CD4-positive, alpha-beta T cell treated with Interleukin-2 at 100 ng/mL for 4 hours (primary cell): ENCODE data around the gene NAPA.

ENCODE experiments used
- DNase-seq: peaks from one replicate; pipeline ENCODE4 v3.0.0-alpha.2; 2020; ENCODE audit warnings: low spot score

NAPA gene

DNA sequence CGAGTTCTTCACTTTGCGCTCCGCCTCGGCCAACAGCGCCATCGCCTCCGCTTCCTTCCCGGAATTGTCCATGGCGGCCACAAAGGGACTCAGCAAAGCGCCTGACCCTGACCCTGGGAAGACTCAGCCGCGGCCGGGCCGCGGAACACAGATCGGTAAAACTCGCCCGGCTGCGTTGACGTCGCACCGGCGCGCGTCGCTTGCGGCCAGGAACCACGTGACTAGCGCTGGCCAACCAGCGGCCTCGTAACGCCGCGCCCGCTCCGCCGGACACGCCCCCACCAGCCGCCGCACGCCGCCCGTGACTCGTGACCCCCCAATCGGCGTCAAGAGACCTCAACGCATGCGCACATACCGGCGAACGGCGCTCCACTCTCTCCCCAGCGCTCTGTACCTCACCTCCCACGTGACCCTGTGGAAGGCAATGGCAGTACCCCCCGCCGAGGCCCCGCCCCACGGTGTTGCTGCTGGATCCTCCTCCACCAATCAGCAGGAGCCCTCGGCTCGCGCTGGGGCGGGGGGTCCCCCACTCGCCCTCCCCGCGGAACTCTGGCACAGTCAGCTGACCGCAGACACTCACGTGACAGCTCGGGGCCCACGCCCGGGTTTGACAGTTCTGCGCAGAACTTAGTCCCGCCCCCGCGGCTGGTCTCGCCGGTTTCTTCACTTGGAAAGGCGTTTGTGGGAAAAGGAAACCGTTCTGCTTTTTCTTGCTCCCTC lies at the start of gene NAPA:
Gene NAPA, minus strand, starts transcription at position 195 of the 720 bp plus-strand sequence. Its CDS starts 123 bp downstream, at position 72.
- DNase-seq: peak; percentile 100

DNA sequence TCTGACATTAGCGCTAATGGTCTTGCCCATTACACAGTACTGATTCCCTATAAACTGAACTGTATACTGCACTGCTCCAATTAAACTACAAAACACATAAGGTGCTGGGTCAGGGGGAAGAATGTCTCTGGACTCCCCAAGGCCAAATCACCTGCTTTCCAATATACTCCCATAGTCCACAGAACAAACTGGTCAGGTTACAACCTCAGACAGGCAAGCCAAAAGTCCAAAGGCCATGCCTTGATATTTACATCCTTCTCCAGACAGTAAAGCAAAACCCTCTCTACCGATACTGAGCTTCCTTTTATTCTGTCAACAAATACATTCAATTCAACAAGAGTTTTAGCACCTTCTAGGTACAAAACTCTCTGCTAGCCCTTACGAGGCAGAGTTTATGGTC lies 49.2 kb upstream of the NAPA start:
- DNase-seq: no peak

DNA sequence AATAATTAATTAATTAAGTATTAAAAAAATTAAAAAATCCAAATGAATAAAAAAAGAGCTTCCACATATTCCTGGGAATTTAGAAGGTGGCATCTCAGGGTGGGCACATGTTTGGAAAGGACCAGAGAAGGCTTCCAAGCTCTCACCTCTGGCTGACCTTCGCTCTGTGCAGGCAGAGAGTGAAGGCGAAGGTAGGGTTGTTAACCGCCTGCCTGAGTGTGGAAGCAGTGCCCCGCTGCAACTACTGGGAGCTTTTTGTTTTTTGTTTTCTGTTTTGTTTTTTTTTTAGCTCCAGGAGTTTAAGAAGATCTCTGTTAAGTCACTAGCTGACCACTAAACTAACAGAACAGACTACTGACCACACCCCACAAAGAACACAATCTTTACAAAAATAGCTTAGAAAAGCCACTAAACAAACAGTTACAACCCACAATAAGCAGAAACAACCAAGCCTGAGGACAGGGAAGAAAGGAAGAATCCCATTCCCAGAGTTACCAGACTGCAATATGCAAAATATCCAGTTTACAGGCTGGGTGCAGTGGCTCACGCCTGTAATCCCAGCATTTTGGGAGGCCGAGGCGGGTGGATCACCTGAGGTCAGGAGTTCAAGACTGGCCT lies 46.7 kb upstream of the NAPA start:
- DNase-seq: no peak

DNA sequence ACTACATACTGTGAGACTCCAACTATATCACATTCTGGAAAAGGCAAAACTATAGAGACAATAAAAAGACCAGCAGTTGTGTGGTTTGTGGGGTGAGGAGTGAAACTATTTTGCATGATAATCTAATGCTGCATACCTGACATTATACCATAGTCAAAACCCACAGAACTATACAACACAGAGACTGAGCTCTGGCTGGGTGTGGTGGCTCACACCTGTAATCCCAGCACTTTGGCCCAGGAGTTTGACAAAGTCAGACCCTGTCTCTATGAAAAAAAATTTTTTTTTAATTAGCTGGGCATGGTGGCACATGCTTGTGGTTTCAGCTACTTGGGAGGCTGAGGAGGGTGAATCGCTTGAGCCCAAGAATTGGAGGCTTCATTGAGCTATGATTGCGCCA lies 46.1 kb upstream of the NAPA start:
- DNase-seq: no peak

DNA sequence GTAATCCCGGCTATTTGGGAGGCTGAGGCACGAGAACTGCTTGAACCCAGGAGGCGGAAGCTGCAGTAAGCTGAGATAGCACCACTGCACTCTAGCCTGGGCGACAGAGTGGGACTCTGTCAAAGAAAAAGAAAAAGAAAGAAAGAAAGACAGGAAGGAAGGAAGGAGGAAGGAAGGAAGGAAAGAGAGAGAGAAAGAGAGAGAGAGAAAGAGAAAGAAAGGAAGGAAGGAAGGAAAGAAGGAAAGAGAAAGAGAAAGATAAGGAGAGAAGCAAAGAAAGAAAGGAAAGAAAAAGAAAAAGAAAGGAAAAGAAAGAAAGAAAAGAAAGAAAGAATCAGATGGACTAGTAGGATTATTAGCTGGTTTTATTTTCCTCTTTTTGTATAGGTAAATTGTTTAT lies 35.3 kb upstream of the NAPA start:
- DNase-seq: no peak

DNA sequence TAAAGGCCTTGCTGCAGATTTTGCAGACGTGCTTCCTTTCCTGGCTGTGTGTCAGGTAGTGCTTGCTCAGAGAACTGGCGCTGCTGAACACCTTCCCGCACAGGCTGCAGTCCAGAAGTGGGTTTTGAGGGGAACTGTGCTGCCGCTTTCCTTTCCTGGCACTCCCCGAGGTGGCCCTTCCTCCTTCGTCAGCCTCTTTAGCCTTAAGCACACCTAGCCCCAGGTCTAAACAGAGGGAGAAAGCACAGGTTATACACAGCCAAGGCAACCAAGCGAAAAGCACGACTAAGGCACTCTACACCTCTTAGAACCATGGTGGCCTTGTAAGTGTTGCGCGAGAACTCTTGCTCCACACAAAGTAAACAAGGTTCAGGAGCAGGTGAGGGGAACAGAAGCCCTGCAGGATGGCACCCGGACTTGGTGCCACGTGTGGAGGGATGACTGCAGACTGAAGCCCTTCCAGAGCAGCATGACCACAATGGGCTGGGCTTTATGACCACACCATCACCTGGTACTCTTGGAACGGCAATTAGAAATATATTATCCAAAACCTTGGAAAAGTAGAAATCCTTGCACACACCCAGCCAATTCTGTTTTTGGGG lies 34.5 kb upstream of the NAPA start:
- no peak for DNase-seq

DNA sequence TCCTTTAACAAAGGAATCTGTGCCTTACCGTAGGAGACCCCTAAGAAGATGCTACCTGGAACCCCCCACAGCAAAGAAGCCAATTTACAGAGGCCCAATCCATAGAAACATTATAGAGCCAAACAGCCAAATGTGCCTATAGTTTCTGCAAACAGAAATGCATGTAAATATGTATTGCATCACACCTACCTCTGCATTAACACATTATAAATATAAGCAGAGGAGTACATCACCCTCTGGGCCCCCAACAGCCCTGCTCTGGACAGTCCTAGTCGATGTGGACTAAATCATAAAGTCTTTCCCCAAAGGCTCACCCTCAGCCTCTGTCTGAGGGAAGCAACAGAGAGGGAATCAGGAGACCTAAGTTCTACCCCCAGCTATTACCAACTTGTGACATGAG lies 32.3 kb upstream of the NAPA start:
- DNase-seq: no peak

DNA sequence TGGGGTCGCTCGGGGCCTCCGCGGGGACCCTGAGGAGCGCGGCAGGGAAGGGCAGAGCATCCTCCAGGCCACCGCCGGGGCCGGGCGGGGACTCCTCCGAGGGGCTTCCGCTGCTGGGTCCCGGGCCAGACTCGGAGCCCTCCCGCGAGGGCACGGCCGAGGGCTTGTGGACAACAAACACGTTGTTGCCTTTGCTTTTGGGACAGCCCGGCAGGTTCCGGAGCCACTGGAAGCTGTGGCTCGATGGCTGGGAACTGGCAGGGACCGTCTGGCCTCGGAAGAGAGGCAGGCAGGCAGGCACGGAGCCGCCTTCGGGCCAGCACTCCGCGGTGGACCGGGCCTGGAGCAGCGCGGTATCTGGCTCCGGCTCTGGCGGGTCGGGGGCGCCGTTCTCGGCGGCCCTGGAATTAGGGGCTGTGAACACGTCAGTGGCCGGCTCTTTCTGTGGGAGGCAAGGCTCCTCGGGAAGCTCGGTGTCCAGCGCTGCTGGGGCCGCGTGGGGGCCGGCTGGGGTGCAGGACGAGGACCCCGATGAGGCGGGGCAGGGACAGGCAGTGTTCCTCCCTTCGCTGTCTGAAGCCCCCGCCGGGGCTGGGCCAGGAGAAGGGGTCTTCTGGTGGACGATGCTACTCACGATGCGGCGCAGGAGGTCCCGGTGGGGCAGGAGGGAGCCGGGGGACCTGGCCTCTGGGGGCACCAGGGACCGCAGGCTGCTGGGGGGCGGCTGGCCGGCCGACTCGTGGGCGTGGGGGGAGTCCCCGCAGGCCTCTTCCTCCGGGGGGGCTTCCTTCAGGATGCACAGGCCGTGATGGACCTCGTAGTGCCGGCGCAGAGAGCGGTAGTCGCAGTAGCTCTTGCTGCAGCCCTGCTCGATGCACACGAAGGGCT lies 30.4 kb upstream of the NAPA start:
- DNase-seq: no peak

DNA sequence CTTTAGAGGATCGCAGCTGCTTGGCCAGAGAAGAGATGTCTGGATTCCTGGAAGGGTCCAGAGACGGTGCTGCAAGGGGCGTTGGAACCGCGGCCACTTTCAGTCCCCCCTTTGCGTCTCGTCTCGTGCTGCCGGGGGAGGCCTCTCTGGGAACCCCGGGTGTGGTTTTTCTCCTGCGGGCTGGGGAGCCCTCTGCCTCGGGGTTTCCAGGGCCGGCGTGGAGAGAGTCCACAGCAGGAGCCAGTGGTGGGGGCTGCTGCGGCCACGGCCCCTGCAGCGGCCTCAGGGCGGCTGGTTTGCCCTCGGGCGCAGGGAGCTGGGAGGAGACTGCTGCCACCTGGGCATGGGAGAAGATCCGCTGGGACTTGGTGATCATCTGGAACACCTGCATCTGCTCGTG lies 29.6 kb upstream of the NAPA start:
- no peak for DNase-seq

DNA sequence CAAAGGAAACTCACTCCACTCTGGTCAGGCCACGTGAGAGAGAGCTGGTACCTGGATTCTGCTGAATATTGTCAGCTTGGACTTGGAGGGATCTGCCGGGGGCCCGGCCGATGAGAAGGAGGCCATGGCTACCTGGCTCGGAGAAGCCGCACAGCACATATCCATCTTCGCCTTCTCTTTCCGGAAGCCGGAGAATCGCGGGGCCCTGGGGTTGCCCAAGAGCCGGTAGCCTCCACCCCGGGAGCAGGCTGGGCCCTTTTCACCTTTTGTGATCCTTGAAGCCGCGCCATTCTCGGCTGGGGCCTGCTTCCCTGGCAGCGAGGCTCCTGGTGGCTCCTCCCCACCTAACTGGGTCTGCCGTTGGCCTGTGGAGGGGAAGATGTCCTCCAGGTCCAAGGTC lies 29.2 kb upstream of the NAPA start:
- no peak for DNase-seq

DNA sequence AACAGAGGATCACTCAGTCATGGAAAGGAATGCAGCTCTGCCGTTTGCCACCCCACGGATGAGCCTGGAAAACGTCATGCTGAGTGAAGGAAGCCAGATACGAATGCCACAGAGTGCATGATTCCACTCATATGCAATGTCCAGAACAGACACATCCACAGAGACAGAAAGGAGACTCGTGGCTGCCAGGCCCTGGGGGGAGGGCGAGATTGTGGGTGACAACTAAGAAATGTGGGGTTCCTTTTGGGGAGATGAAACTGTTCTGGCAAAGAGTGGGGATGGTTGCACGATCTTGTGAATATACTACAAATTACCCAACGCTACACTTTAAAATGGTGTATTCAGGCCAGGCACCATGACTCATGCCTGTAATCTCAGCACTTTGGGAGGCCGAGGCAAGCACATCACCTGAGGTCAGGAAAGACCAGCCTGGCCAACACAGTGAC lies 27.2 kb upstream of the NAPA start:
- no peak for DNase-seq

DNA sequence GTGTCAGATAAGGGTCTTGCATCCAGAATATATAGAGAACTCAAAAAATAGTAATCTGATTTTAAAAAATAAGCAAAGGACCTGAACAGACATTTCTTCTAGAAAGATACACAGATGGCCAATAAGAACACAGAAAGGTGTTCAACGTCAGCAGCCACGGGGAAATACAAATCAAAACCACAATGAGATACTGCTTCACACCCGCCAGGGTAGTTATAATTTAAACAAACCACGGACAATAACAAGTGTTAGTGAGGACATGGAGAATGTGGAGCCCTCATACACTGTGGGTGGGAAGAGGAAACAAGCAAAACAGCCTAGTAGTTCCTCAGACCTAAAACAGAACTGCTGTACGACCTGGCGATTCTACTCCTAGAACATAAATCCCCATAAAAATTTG lies 26.7 kb upstream of the NAPA start:
- DNase-seq: peak; percentile 52

DNA sequence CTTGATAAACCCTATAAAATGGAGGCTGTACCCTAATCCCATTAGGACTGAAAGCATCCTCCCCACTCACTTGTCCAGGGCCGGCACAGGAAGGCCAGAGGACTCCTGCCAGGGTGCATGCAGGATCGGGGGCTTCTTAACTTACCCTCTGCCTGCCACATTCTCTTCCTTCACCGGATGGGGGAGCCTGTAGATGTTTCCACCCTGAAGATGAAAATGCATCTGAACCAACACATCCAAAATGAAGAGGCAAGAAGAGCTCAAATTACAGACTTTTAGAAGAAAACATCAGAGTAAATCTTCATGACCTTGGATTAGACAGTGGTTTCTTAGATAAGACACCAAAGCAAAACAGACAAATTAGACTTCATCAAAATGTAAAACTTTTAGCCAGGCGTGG lies 25.9 kb upstream of the NAPA start:
- DNase-seq: no peak

DNA sequence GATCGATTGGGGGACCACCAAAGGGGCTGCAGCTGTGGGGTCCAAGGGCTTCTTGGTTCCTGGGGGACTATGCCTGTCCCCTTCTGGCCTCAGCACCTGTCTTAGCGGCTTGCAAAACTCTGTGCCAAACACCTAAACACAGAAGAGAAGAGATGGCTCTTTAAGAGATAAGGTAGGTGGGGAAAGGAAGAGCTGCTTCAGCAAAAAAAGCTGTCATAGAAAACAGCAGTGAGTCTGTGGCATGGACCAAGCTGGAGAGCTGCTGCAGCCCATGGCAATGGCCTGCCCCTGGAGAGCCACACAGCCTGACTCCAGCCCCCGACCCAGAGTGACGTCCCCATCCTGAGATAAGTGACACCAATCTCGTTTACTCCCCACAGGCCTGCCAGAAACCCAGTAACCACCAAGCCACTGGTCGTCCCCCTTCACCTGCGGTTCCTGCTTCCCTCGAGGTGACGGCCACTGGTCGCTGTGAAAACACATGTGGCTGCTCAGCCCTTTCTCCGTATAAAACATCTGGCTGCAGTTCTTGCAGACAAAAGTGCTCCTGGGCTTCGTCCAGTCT lies 25.0 kb upstream of the NAPA start:
- peak; percentile 12 for DNase-seq

DNA sequence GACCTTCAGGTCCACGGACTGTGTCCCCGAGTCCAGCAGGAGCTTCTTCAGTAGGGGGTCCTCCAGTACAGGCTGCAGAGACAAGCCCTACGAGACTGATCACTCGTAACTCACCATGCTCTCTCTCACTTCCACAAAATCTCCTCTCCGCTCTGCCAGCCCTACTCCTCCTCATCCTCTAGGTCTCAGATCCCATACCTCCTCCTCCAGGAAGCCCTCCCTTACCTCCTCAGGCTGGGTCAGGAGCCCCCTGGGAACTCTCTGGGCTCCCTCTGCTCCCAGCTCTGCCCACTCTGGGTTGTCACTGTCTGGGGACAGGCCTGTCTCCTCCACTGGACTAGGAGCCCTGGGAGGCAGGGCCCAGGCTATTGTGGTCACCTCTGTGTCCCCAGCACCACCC lies 23.9 kb upstream of the NAPA start:
- no peak for DNase-seq

DNA sequence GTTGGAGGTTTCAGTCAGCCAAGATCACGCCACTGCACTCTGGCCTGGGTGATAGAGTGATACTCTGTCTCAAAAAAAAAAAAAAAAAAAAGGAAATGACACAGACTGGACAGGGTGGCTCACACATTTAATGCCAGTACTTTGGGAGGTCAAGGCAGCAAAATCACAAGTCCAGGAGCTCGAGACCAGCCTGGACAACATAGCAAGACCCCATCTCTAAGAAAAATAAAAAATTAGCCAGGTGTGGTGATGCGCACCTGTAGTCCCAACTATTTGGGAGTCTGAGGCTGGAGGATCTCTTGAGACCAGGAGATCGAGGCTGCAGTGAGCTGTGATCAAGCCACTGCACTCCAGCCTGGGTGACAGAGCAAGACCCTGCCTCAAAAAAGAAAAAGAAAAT lies 22.6 kb upstream of the NAPA start:
- DNase-seq: no peak

DNA sequence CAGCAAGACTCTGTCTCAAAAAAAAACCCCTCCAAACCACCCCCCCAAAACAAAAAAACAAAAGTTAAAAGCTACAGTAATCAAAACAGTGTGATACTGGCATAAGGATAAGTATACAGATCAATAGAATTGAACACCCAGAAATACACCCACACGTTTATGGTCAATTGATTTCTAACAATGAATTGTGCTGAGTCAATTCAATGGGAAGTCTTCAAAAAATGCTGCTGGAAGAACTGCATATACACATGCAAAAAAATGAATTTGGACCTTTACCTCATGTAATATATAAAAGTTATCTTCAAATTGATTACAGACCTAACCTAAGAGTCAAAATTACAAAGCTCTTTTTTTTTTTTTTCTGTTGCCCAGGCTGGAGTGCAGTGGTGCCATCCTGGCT lies 19.8 kb upstream of the NAPA start:
- no peak for DNase-seq

DNA sequence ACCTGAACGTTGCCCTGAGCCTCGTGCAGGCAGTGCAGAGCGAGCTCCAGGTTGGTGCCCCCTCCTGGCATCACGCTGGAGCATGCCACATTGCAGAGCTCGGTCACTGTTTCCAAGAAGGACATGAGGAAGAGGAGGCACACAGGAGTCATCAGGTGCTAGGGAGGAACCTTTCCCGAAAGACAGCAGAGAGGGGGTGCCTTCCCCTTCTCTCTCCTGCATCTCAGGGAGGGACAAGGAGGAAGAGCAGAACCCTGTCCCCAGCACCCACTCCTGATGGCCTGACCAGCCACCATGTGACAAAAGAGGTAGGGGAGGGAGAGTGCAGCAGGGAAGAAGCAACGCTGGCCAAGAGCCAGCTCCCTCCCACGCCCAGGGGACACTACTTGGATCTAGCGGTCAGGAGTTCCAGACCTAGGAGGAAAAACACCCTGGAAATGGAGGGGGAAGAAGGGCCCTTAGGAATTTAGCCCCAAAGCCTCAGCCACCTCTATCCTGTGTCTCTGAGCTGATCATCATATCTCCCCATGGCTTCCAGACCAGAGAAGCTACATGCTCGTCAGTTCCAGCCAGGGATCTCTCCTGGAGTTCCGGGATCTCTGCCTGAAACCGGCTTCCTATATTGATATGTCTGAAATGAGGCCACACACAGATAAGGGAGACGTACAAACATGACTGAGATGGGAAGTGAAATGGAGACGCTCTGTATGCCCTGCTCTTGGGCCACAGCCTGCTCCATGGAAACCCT lies 17.0 kb upstream of the NAPA start:
- no peak for DNase-seq

DNA sequence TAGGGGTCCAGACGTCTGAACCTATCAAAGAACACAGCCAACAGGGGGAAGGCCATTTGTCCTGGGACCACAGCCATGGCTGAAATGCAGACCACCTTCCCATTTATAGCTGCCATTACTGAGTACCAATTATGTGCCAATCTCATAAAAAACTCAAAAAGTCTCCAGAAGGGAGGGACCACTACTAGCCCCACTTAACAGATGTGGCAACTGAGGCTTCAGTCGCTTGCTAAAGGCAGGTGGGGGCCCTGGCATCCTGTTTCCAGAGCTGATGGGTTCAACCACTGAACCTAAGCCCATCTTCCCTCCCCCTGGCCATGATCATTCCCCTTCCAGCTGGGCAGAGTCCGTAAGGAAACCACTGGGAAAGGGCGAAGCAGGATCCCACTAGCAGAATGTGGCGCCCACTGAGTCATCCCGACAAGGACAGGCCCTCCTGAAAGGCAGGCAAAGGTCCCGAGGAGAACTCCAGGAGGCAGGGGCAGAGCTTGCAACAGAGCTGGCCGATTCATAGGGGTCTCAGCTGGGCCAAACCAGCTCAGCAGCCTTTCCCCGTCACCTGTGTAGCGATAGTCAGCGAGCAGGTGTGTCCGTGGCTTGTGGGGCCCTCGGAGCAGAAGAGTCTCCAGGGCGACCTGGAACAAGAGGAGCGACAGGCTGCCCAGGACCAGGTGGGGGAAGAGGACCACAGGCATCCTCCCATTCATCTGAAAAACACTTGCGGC lies 14.3 kb upstream of the NAPA start:
- no peak for DNase-seq

DNA sequence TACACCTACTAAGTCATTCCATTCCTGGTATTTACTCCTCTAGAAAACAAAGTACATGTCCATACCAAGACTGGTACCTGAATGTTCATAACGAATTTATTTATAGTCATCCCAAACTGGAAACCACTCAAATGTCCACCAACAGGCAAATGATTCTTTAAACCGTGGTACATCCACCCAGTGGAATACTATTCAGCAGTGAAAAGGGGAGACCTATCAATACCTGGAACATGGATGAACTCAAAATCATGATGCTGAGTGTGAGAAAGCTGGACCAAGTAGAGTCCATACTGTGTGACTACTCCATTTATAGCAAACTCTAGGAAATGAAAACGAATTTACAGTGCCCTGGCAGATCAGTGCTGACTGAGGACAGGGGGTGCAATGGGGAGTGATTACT lies 11.9 kb upstream of the NAPA start:
- no peak for DNase-seq

DNA sequence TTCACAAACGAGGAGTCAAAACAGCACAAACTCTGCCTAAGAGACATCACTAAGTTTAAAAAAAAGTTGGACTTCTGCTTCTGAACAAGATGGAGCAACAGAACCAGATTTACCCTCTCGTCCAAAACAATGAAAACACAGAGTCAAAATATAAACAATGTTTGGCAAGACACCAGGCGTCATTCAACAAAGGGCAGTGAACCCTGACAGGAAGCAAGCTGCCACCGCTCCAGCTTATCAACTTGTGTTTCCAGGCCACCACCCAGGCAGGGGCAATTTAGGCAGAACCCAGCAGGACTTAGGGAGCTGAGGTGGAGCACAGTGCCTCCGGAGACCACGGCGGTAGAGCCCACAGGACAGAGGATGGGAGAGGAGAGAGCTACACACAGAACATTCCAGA lies 8.6 kb upstream of the NAPA start:
- DNase-seq: no peak
